Hepatocyte (in vitro differentiated cells): ENCODE measurements around the gene BCKDK. TPM values are rescaled to one million over a fixed set of nuclear protein-coding genes. Genes with fewer than 3 reads are reported as not detected.
A peak's percentile ranks its signal among the peaks of the same experiment; 100 is the strongest.

Experiments
- DNase-seq: peaks from one replicate; pipeline ENCODE4 v3.0.0-alpha.2; 2016; ENCODE audit warnings: low spot score
- H2AFZ ChIP-seq: fragments of 200-600 bp; sonication (generic); 2 replicates; pipeline ENCODE4 v1.6.0; 2016; ENCODE audit warnings: antibody characterized with exemption, mild to moderate bottlenecking
- H3K27ac ChIP-seq: fragments of 200-600 bp; sonication (generic); 2 replicates; pipeline ENCODE4 v1.5.1; 2016; ENCODE audit warnings: mild to moderate bottlenecking
- H3K27me3 ChIP-seq: fragments of 200-600 bp; sonication (generic); 2 replicates; pipeline ENCODE4 v1.6.1; 2016
- H3K36me3 ChIP-seq: fragments of 200-600 bp; sonication (generic); replicated peaks from 2 replicates; pipeline ENCODE4 v1.5.1; 2016; ENCODE audit warnings: low read depth; ENCODE audit not compliant: insufficient read depth
- H3K4me1 ChIP-seq: fragments of 200-600 bp; sonication (generic); 2 replicates; pipeline ENCODE4 v1.5.1; 2016; ENCODE audit warnings: mild to moderate bottlenecking, moderate library complexity; ENCODE audit not compliant: insufficient read depth
- H3K4me2 ChIP-seq: fragments of 200-600 bp; sonication (generic); 2 replicates; pipeline ENCODE4 v1.6.0; 2016
- H3K4me3 ChIP-seq: fragments of 200-600 bp; sonication (generic); 2 replicates; pipeline ENCODE4 v1.5.1; 2016; ENCODE audit warnings: mild to moderate bottlenecking
- H3K79me2 ChIP-seq: fragments of 200-600 bp; sonication (generic); 2 replicates; pipeline ENCODE4 v1.6.0; 2017; ENCODE audit warnings: mild to moderate bottlenecking
- H3K9me2 ChIP-seq: fragments of 200-600 bp; sonication (generic); replicated peaks from 2 replicates; pipeline ENCODE4 v1.6.0; 2017; ENCODE audit warnings: mild to moderate bottlenecking; ENCODE audit not compliant: insufficient read depth
- H3K9me3 ChIP-seq: fragments of 200-600 bp; sonication (generic); 2 replicates; pipeline ENCODE4 v1.5.1; 2016; ENCODE audit warnings: low read depth, mild to moderate bottlenecking
- H4K20me1 ChIP-seq: fragments of 200-600 bp; sonication (generic); 2 replicates; pipeline ENCODE4 v1.6.0; 2016; ENCODE audit warnings: mild to moderate bottlenecking; ENCODE audit not compliant: insufficient read depth, poor library complexity, severe bottlenecking
- CTCF ChIP-seq: fragments of 200-600 bp; sonication (generic); IDR thresholded peaks from 2 replicates; pipeline ENCODE4 v1.5.1; 2016; ENCODE audit warnings: antibody characterized with exemption, mild to moderate bottlenecking; ENCODE audit not compliant: poor library complexity
- EZH2 ChIP-seq: fragments of 200-600 bp; sonication (generic); IDR thresholded peaks from 2 replicates; pipeline ENCODE4 v1.6.1; 2016; ENCODE audit warnings: antibody characterized with exemption, mild to moderate bottlenecking, borderline replicate concordance
- EZH2phosphoT487 ChIP-seq: fragments of 200-600 bp; sonication (generic); IDR thresholded peaks from one replicate; pipeline ENCODE4 v1.6.1; 2018; ENCODE audit warnings: antibody characterized with exemption, mild to moderate bottlenecking, low read depth, moderate library complexity; ENCODE audit not compliant: unreplicated experiment, severe bottlenecking
- WGBS: methylation state at CpG from one replicate; pipeline ENCODE4 v1.1.6; 2016; ENCODE audit warnings: low lambda C conversion rate; ENCODE audit errors: missing lambda C conversion rate; 5-methylcytosine and 5-hydroxymethylcytosine counted together
- polyA plus RNA-seq: library from polyadenylated mRNA; unstranded; fragments of >200 nt; fragmentation: Nextera tagmentation; extraction: Ambion mirVana; gene quantifications from 2 replicates; pipeline ENCODE4 v1.2.1, GENCODE V29; 2016
- total RNA-seq: library from RNA; depleted of rRNA; stranded (reverse); fragments of >200 nt; gene quantifications from 2 replicates; pipeline ENCODE4 v1.2.3, GENCODE V29; 2014

Gene BCKDK
- total and polyA plus RNA-seq, 2 experiments from 2014 or later = 27.3 to 75.2 TPM

- no peak for TF ChIP-seq CTCF
Measured at GRCh38 chr16:31108794-31109558, 790 bp downstream of the BCKDK start.

GRCh38 chr16:31109622-31110021, 1.4 kb downstream of the BCKDK start:
- DNase-seq = peak; percentile 6
- Histone ChIP-seq H3K9me3 (no peaks in the 10 kb centered on the region), H3K27me3 (no peaks in the 10 kb centered on the region), H4K20me1 (no peaks in the 10 kb centered on the region), H3K4me2 (peak overlapping the region; percentile 98), H3K9me2 (no peaks in the 10 kb centered on the region), H3K36me3 (no peaks in the 10 kb centered on the region), H3K27ac (no peak overlapping the region), H3K79me2 (peaks cover 12% of the 10 kb centered on the region), H3K4me1 (peaks cover 10% of the 10 kb centered on the region), H2AFZ (no peak overlapping the region), H3K4me3 (no peak overlapping the region)
- 96% methylated on average over 10 of the region's 12 CpGs for WGBS
- TF ChIP-seq EZH2phosphoT487 (no peak), EZH2 (no peak), CTCF (no peak)

More at GRCh38 chr16:31108794-31109558, 790 bp downstream of the BCKDK start:
- Histone ChIP-seq H3K4me1 (peaks cover 8% of the 10 kb centered on the region), H3K27me3 (no peaks in the 10 kb centered on the region), H3K4me3 (peak overlapping the region; percentile 100), H2AFZ (peak overlapping the region; percentile 99), H3K9me2 (no peaks in the 10 kb centered on the region), H3K79me2 (peaks cover 12% of the 10 kb centered on the region), H4K20me1 (no peaks in the 10 kb centered on the region), H3K9me3 (no peaks in the 10 kb centered on the region), H3K27ac (peak overlapping the region; percentile 69), H3K4me2 (peak overlapping the region; percentile 98), H3K36me3 (no peaks in the 10 kb centered on the region)
- 60% methylated on average over 51 of the region's 57 CpGs for WGBS
- peak; percentile 8 for DNase-seq

GRCh38 chr16:31110106-31111034, 2.2 kb downstream of the BCKDK start:
- Histone ChIP-seq H3K4me1 (peaks cover 10% of the 10 kb centered on the region), H3K9me2 (no peaks in the 10 kb centered on the region), H4K20me1 (no peaks in the 10 kb centered on the region), H3K9me3 (no peaks in the 10 kb centered on the region), H3K79me2 (peaks cover 12% of the 10 kb centered on the region), H2AFZ (no peak overlapping the region), H3K27ac (no peak overlapping the region), H3K4me2 (no peak overlapping the region), H3K36me3 (no peaks in the 10 kb centered on the region), H3K4me3 (no peak overlapping the region), H3K27me3 (no peaks in the 10 kb centered on the region)
- no peak for DNase-seq
- no peak for TF ChIP-seq EZH2
- no peak for TF ChIP-seq EZH2phosphoT487
- no peak for TF ChIP-seq CTCF
- WGBS = 95% methylated on average over 23 of the region's 26 CpGs
